Neural progenitor cell (in vitro differentiated cells): ENCODE measurements around the gene SMTNL2.

ENCODE experiments used
- EZH2phosphoT487 ChIP-seq: fragments of 200-600 bp; sonication (generic); IDR thresholded peaks from 2 replicates; pipeline ENCODE4 v1.6.1; 2017; ENCODE audit warnings: antibody characterized with exemption
- TF ChIP-seq, protein P1 (sequence below): fragments of 200-600 bp; sonication (generic); IDR thresholded peaks from 2 replicates; pipeline ENCODE4 v1.5.1; 2017; ENCODE audit warnings: antibody characterized with exemption, mild to moderate bottlenecking

DNA sequence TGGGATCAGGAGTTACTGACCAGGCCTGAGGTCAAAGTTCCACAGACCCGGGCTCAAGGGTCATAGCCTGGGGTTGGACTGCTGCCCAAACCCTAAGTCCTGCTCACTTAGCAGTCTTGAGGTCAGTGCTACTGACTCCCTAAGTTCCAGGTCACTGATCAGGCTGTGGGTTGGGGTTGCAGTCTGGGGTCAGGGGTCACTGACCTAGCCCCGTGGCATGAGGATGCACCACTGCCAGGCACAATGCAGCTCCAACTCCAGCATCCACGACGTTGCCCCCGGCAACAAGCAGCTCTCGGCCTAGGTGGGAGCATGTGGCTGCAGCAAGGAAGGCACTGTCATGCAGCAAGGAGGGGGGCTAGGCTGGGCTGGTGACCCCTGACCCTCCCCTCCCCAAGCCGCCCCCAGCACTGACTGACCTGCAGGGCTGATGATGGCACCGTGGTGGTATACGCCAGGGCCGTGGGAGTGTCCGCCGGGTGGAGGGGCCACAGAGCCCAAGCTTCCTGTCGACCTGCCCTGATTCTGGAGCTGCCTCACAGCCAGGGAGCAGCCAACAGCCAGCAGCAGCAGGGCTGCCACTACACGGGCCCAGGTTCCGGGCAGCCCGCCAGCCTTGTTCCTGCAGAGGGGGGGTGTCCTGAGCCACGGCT, 25.1 kb upstream of the SMTNL2 start:
- TF ChIP-seq, protein P1, sequence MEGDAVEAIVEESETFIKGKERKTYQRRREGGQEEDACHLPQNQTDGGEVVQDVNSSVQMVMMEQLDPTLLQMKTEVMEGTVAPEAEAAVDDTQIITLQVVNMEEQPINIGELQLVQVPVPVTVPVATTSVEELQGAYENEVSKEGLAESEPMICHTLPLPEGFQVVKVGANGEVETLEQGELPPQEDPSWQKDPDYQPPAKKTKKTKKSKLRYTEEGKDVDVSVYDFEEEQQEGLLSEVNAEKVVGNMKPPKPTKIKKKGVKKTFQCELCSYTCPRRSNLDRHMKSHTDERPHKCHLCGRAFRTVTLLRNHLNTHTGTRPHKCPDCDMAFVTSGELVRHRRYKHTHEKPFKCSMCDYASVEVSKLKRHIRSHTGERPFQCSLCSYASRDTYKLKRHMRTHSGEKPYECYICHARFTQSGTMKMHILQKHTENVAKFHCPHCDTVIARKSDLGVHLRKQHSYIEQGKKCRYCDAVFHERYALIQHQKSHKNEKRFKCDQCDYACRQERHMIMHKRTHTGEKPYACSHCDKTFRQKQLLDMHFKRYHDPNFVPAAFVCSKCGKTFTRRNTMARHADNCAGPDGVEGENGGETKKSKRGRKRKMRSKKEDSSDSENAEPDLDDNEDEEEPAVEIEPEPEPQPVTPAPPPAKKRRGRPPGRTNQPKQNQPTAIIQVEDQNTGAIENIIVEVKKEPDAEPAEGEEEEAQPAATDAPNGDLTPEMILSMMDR = no peak
- no peak for TF ChIP-seq EZH2phosphoT487
